Mammary epithelial cell (primary cell): ENCODE data around the gene NDUFA3.

ENCODE experiments used
- EZH2 ChIP-seq: IDR thresholded peaks from 2 replicates; pipeline ENCODE4 v1.6.1; 2012; ENCODE audit warnings: low read length, inconsistent platforms, borderline replicate concordance
- TF ChIP-seq, protein P1 (sequence below), 2 donors: IDR thresholded peaks in 1 of 2; conservative IDR thresholded peaks in 1 of 2; 2 replicates each; pipeline ENCODE4 v1.5.1; 2011 to 2012; ENCODE audit warnings: inconsistent platforms in 2 of 2, low read length in 2 of 2, mild to moderate bottlenecking in 2 of 2, control low read depth in 1 of 2, low read depth in 1 of 2; ENCODE audit not compliant: insufficient read depth in 1 of 2; ENCODE audit errors: extremely low read depth in 1 of 2

DNA sequence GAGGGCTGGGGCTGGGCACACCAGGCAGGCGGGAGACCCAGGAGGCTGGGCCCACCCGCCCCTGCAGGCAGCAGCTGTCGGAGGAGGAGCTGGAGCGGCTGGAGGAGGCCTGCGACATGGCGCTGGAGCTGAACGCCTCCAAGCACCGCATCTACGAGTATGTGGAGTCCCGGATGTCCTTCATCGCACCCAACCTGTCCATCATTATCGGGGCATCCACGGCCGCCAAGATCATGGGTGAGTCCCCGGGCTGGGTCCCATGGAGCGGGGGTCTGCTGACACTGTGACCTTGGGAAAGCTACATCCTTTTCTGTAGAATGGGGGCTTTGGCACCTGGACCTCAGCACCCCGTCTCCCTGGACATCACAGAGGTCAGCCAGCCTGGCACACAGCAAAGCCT is 21.0 kb downstream of the NDUFA3 start:
- TF ChIP-seq, protein P1, sequence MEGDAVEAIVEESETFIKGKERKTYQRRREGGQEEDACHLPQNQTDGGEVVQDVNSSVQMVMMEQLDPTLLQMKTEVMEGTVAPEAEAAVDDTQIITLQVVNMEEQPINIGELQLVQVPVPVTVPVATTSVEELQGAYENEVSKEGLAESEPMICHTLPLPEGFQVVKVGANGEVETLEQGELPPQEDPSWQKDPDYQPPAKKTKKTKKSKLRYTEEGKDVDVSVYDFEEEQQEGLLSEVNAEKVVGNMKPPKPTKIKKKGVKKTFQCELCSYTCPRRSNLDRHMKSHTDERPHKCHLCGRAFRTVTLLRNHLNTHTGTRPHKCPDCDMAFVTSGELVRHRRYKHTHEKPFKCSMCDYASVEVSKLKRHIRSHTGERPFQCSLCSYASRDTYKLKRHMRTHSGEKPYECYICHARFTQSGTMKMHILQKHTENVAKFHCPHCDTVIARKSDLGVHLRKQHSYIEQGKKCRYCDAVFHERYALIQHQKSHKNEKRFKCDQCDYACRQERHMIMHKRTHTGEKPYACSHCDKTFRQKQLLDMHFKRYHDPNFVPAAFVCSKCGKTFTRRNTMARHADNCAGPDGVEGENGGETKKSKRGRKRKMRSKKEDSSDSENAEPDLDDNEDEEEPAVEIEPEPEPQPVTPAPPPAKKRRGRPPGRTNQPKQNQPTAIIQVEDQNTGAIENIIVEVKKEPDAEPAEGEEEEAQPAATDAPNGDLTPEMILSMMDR (conservative IDR thresholded peaks at IDR 0.05 in 1 of 2, IDR thresholded peaks at IDR 0.05 in 1 of 2; ENCODE audit: extremely low read depth in 1 of 2, insufficient read depth in 1 of 2, low read depth in 1 of 2, low read length in 2 of 2): no peak
- no peak for TF ChIP-seq EZH2
